B cell (primary cell): Measurements from ENCODE around the gene CSRNP2. TPM values are rescaled to one million over a fixed set of nuclear protein-coding genes. Genes with fewer than 3 reads are reported as not detected.

ENCODE experiments used
- ATAC-seq: fragments of 200-7000 bp; cut with Tn5 transposase; one replicate; pipeline ENCODE4 v1.10.0; 2021; ENCODE audit warnings: low read depth, mild to moderate bottlenecking, moderate number of reproducible peaks, moderate library complexity
- CTCF ChIA-PET: fragments of 350-600 bp; sonication (Branson Sonifier 250); formaldehyde crosslinking; loops from one replicate; lab custom pipeline; 2021; ENCODE audit warnings: antibody characterized with exemption, inconsistent platforms; lab: Charles Lee
- POLR2A ChIA-PET: fragments of 350-600 bp; sonication (Branson Sonifier 250); formaldehyde crosslinking; loops from one replicate; lab custom pipeline; 2021; ENCODE audit warnings: antibody characterized with exemption; lab: Charles Lee
- DNase-seq: peaks from one replicate; pipeline ENCODE4 v3.0.0; 2013
- H2AFZ ChIP-seq: 2 replicates; pipeline ENCODE4 v1.6.1; 2012; ENCODE audit warnings: mild to moderate bottlenecking, low read depth, low read length; ENCODE audit not compliant: insufficient read depth, poor library complexity, severe bottlenecking
- H3K27ac ChIP-seq, 2 donors: 1 replicate in 1 of 2; 2 replicates in 1 of 2; pipeline ENCODE4 v1.5.1; 2012 to 2013; ENCODE audit warnings: low read length in 2 of 2, mild to moderate bottlenecking in 2 of 2, moderate library complexity in 1 of 2
- H3K27me3 ChIP-seq, 4 experiments: fragments of 200-600 bp in 1 of 4; sonication (generic) in 1 of 4; replicated peaks in 1 of 4; 1 replicate in 2 of 4; 2 replicates in 2 of 4; pipeline versions ENCODE4 v1.6.1 to v1.7.0; 2013 to 2016; ENCODE audit warnings: low read length in 3 of 4, mild to moderate bottlenecking in 2 of 4, mixed read lengths in 1 of 4, moderate library complexity in 1 of 4; ENCODE audit not compliant: insufficient read depth in 4 of 4, control insufficient read depth in 3 of 4; ENCODE audit errors: control extremely low read depth in 1 of 4
- H3K36me3 ChIP-seq, 2 experiments: replicated peaks in 1 of 2; 1 replicate in 1 of 2; 2 replicates in 1 of 2; pipeline versions ENCODE4 v1.6.1 to v1.7.1; 2013; ENCODE audit warnings: low read length in 1 of 2; ENCODE audit not compliant: insufficient read depth in 2 of 2, control insufficient read depth in 1 of 2; ENCODE audit errors: control extremely low read depth in 1 of 2, extremely low read depth in 1 of 2
- H3K4me1 ChIP-seq, 2 donors: fragments of 200-600 bp in 1 of 2; sonication (generic) in 1 of 2; 1 replicate in 1 of 2; 2 replicates in 1 of 2; pipeline versions ENCODE4 v1.5.1 to v1.6.1; 2013 to 2017; ENCODE audit warnings: low read length in 2 of 2; ENCODE audit not compliant: control insufficient read depth in 2 of 2, insufficient read depth in 2 of 2
- H3K4me2 ChIP-seq: replicated peaks from 2 replicates; pipeline ENCODE3; 2012; ENCODE audit warnings: mild to moderate bottlenecking, low read depth, low read length; ENCODE audit not compliant: poor library complexity, severe bottlenecking
- H3K4me3 ChIP-seq, 5 experiments: fragments of 200-600 bp in 1 of 5; sonication (generic) in 1 of 5; 1 replicate in 3 of 5; 2 replicates in 2 of 5; pipeline versions ENCODE4 v1.5.1 to v1.7.0; 2011 to 2016; ENCODE audit warnings: low read length in 4 of 5, mild to moderate bottlenecking in 4 of 5, low read depth in 2 of 5, control low read depth in 1 of 5, moderate library complexity in 1 of 5; ENCODE audit not compliant: insufficient read depth in 1 of 5; ENCODE audit errors: control extremely low read depth in 1 of 5, extremely low read depth in 1 of 5
- H3K79me2 ChIP-seq: fragments of 200-600 bp; sonication (generic); one replicate; pipeline ENCODE4 v1.6.0; 2016; ENCODE audit warnings: low read length; ENCODE audit not compliant: control insufficient read depth, insufficient read depth
- H3K9ac ChIP-seq: fragments of 200-600 bp; sonication (generic); 2 replicates; pipeline ENCODE4 v1.6.1; 2017; ENCODE audit warnings: mild to moderate bottlenecking, low read length, moderate library complexity
- H3K9me3 ChIP-seq, 3 donors: one replicate each; pipeline versions ENCODE4 v1.6.1 to v1.7.1; 2013; ENCODE audit warnings: low read length in 2 of 3; ENCODE audit not compliant: control insufficient read depth in 2 of 3, insufficient read depth in 1 of 3; ENCODE audit errors: control extremely low read depth in 1 of 3
- H4K20me1 ChIP-seq: 2 replicates; pipeline ENCODE4 v1.6.0; 2012; ENCODE audit warnings: mild to moderate bottlenecking, low read length; ENCODE audit not compliant: insufficient read depth, control insufficient read depth, poor library complexity, severe bottlenecking
- H3K27ac Mint-ChIP-seq: one replicate; pipeline ENCODE4 v1.8.0; 2021; ENCODE audit warnings: mixed read lengths
- H3K27me3 Mint-ChIP-seq: one replicate; pipeline ENCODE4 v1.8.0; 2021; ENCODE audit warnings: mixed read lengths
- H3K4me1 Mint-ChIP-seq: one replicate; pipeline ENCODE4 v1.8.0; 2021; ENCODE audit warnings: mixed read lengths
- H3K4me3 Mint-ChIP-seq: one replicate; pipeline ENCODE4 v1.8.0; 2021; ENCODE audit warnings: mixed read lengths
- H3K9me3 Mint-ChIP-seq: one replicate; pipeline ENCODE4 v1.8.0; 2022; ENCODE audit warnings: mixed read lengths; ENCODE audit not compliant: insufficient read depth
- EZH2 ChIP-seq: IDR thresholded peaks from 2 replicates; pipeline ENCODE4 v1.6.1; 2012; ENCODE audit warnings: borderline replicate concordance, low read depth, mild to moderate bottlenecking, moderate library complexity, low read length; ENCODE audit not compliant: insufficient read depth, poor library complexity, severe bottlenecking
- WGBS: methylation state at CpG from one replicate; pipeline ENCODE4 v1.1.5; 2013; ENCODE audit warnings: missing lambda C conversion rate; ENCODE audit not compliant: insufficient coverage; 5-methylcytosine and 5-hydroxymethylcytosine counted together
- intact Hi-C: fragments of 100-400 bp; cut with micrococcal nuclease; formaldehyde crosslinking; loops from one replicate; pipeline ENCODE4 v1.10.0; 2022
- polyA plus RNA-seq: library from polyadenylated mRNA; depleted of rRNA; stranded (reverse); fragments of >200 nt; gene quantifications from 2 replicates; pipeline ENCODE4 v1.2.3, GENCODE V29; 2012
- total RNA-seq, 2 donors: library from RNA; stranded (reverse); fragments of 120-200 nt in 1 of 2; gene quantifications; 1 replicate in 1 of 2; 2 replicates in 1 of 2; pipeline versions ENCODE4 v1.2.3 to v1.2.4, GENCODE V29; 2013 to 2022
- TF ChIP-seq, protein P1 (sequence below): fragments of 200-600 bp; IDR thresholded peaks from one replicate; pipeline ENCODE4 v1.8.0; 2022; ENCODE audit warnings: antibody characterized with exemption, mild to moderate bottlenecking

CSRNP2 gene
- total and polyA plus RNA-seq, 2 donors (not counting 1 experiment from before 2014, with no cell fraction given), result 10.3 to 49.8 TPM

DNA sequence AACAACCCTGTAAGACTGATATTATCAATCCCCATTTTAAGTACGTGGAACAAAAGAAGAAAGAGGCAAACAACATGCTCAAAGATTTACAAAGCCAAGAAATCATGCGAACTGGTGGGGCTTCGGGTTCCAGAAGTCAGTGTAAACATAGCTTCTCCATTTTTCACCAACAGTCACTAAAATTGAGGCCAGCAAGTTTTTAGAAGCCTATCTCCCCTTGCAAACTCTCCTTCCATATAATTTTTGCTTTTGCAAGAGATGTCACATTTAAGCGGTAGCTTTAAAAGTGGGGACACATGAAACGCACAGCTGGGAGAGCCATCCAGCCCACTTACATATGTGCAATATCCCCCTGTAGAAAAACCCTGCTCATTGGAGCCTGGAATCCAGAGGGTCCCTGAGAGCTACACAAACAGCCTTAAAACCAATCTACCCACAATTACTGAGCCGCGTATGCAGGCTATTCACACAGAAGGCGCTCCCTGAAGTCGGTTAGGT lies 58.0 kb downstream of the CSRNP2 start:
- no peaks in the 10 kb centered on the region for H3K9me3 Mint-ChIP-seq
- DNase-seq, result no peak
- Histone ChIP-seq H3K27me3 (peaks cover 0 to 3% (median 0%) of the 10 kb centered on the region in 4 experiments), H3K27ac (peak overlapping the region; percentile 71 to 74), H4K20me1 (no peaks in the 10 kb centered on the region), H3K4me2 (peak overlapping the region; percentile 85), H3K79me2 (peaks cover 58% of the 10 kb centered on the region), H3K36me3 (no peaks in the 10 kb centered on the region), H2AFZ (peak overlapping the region; percentile 98), H3K9ac (peak overlapping the region; percentile 87), H3K4me1 (peaks cover 13 to 33% of the 10 kb centered on the region in 2 donors), H3K4me3 (peak overlapping the region; percentile 34 to 97 (median 78)), H3K9me3 (no peaks in the 10 kb centered on the region)
- CTCF ChIA-PET, result interaction anchor here (1.3 to 4.4 kb wide), 5 partner anchors 22 to 316 kb away, joined by 4 to 28 read pairs (median 11); partner anchors contain the start of gene ATF1
- no peak for ATAC-seq
- POLR2A ChIA-PET, result no interaction called here
- TF ChIP-seq, protein P1, sequence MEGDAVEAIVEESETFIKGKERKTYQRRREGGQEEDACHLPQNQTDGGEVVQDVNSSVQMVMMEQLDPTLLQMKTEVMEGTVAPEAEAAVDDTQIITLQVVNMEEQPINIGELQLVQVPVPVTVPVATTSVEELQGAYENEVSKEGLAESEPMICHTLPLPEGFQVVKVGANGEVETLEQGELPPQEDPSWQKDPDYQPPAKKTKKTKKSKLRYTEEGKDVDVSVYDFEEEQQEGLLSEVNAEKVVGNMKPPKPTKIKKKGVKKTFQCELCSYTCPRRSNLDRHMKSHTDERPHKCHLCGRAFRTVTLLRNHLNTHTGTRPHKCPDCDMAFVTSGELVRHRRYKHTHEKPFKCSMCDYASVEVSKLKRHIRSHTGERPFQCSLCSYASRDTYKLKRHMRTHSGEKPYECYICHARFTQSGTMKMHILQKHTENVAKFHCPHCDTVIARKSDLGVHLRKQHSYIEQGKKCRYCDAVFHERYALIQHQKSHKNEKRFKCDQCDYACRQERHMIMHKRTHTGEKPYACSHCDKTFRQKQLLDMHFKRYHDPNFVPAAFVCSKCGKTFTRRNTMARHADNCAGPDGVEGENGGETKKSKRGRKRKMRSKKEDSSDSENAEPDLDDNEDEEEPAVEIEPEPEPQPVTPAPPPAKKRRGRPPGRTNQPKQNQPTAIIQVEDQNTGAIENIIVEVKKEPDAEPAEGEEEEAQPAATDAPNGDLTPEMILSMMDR, result no peak
- no peak for TF ChIP-seq EZH2
- peaks cover 42% of the 10 kb centered on the region for H3K4me1 Mint-ChIP-seq
- H3K4me3 Mint-ChIP-seq, result peak overlapping the region; percentile 94
- intact Hi-C loops, result no loop called here
- H3K27ac Mint-ChIP-seq, result peak overlapping the region; percentile 93
- WGBS, result 3% methylated on average over 4 of the region's 9 CpGs
- H3K27me3 Mint-ChIP-seq, result peaks cover 4% of the 10 kb centered on the region

DNA sequence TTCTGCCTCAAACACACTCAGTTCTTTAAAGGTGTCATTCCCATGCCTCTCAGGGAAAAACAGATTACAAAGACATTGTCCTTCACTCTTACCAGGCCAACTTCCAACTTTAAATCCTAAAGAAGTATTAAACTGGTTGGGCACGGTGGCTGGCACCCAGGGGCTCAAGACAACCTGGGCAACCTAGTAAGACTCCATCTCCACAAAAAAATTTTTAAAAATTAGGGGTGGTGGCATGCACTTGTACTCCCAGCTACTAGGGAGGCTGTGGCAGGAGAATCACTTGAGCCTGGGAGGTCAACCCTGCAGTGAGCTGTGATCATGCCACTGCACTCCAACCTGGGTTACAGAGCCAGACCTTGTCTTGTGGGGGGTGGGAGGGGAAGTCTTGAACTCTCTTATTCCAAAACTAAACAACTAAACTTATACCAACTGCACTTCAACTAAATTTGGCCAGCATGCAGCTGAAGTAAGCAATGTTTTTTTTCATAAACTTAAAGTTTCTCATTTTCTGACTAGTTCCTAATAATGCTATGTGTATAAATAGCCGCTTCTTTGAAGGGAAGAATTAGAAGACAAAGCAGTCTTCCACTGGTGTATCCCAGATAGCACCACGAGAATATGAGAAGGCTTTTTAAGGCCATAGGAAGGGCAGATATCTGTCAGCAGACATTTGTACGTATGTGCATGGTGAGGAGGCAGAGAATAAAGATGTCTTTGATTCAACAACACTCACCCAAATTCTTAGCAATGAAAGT lies 59.6 kb downstream of the CSRNP2 start:
- TF ChIP-seq EZH2, result no peak
- TF ChIP-seq, protein P1, result no peak
- Histone ChIP-seq H3K79me2 (peaks cover 74% of the 10 kb centered on the region), H3K27ac (no peak overlapping the region), H2AFZ (no peak overlapping the region), H3K9me3 (no peaks in the 10 kb centered on the region), H3K9ac (no peak overlapping the region), H3K4me3 (no peak overlapping the region), H3K4me2 (peak overlapping the region; percentile 85), H4K20me1 (no peaks in the 10 kb centered on the region), H3K36me3 (no peaks in the 10 kb centered on the region), H3K4me1 (peaks cover 13 to 33% of the 10 kb centered on the region in 2 donors), H3K27me3 (peaks cover 0 to 2% (median 0%) of the 10 kb centered on the region in 4 experiments)
- peaks cover 43% of the 10 kb centered on the region for H3K4me1 Mint-ChIP-seq
- H3K9me3 Mint-ChIP-seq, result no peaks in the 10 kb centered on the region
- peaks cover 2% of the 10 kb centered on the region for H3K27me3 Mint-ChIP-seq
- DNase-seq, result no peak
- ChIA-PET CTCF (interaction anchor here (1.7 kb wide), 1 partner anchor 11 kb away, joined by 6 read pairs; no protein-coding TSS in a partner anchor), POLR2A (no interaction called here)
- intact Hi-C loops, result no loop called here
- peak overlapping the region; percentile 94 for H3K4me3 Mint-ChIP-seq
- WGBS, result no CpG with 5 or more reads among the region's 4 CpGs
- no peak overlapping the region for H3K27ac Mint-ChIP-seq
- ATAC-seq, result no peak
